Transverse colon (tissue), 4 donors: Measurements from ENCODE around the gene FNBP1.

Experiments
- EP300 ChIP-seq: sonication (generic); formaldehyde crosslinking; IDR thresholded peaks from one replicate; pipeline ENCODE4 v1.6.1; 2017; ENCODE audit warnings: antibody characterized with exemption, low read depth
- POLR2A ChIP-seq: fragments of 450-650 bp; IDR thresholded peaks from one replicate; pipeline ENCODE4 v1.6.1; 2016; ENCODE audit warnings: antibody characterized with exemption, mild to moderate bottlenecking, moderate library complexity
- POLR2AphosphoS5 ChIP-seq, 3 donors: sonication (generic); formaldehyde crosslinking; IDR thresholded peaks; one replicate each; pipeline ENCODE4 v1.6.1; 2016; ENCODE audit warnings: antibody characterized with exemption in 3 of 3
- TF ChIP-seq, protein P1 (sequence below), 5 experiments: fragments of 200-600 bp in 3 of 5; fragments of 450-650 bp in 2 of 5; sonication (generic) in 3 of 5; IDR thresholded peaks; 1 replicate in 2 of 5; 2 replicates in 3 of 5; pipeline ENCODE4 v1.5.1; 2016 to 2017; ENCODE audit warnings: antibody characterized with exemption in 5 of 5, inconsistent platforms in 3 of 5, mild to moderate bottlenecking in 2 of 5, moderate library complexity in 1 of 5

DNA sequence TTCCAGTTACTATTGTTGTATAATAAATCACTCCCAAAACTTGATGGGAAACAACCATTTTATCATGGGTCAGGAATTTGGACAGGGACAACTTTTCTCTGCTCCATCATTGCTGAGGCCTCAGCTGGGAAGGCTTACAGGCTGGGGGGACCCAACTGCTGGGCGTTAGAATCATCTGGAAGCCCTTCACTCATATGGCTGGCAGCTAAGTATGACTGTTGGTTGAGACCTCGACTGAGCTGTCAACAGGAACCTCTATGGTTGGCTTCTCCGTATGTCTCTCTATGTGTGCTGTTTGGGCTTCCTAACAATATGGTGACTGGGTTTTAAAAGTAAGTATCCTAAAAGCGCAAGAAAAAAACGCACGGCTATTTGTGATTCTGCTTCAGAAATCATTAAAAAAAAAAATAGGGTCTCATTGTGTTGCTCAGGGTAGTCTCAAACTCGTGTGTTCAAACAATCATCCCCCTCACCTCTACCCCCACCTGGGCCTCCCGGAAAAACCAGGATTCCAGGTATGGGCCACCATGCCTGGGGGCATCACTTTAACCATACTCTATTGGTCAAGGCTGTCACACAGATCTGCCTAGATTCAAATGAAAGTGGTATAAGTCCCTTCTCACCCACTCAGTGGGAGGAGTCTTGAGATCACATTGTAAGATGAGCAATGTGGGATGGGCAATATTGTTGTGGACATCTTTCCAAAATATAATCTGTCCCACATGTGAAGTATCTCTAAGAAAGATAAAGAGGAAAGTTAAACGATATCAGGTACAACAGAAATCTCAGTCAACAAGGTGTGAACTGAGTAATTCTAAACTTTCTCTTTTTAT lies 15.2 kb downstream of the FNBP1 start:
- TF ChIP-seq, protein P1, sequence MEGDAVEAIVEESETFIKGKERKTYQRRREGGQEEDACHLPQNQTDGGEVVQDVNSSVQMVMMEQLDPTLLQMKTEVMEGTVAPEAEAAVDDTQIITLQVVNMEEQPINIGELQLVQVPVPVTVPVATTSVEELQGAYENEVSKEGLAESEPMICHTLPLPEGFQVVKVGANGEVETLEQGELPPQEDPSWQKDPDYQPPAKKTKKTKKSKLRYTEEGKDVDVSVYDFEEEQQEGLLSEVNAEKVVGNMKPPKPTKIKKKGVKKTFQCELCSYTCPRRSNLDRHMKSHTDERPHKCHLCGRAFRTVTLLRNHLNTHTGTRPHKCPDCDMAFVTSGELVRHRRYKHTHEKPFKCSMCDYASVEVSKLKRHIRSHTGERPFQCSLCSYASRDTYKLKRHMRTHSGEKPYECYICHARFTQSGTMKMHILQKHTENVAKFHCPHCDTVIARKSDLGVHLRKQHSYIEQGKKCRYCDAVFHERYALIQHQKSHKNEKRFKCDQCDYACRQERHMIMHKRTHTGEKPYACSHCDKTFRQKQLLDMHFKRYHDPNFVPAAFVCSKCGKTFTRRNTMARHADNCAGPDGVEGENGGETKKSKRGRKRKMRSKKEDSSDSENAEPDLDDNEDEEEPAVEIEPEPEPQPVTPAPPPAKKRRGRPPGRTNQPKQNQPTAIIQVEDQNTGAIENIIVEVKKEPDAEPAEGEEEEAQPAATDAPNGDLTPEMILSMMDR (IDR thresholded peaks at IDR 0.05), result no peak
- no peak for TF ChIP-seq POLR2A
- TF ChIP-seq POLR2AphosphoS5 (IDR thresholded peaks at IDR 0.05), result no peak
- no peak for TF ChIP-seq EP300
